Esophagus squamous epithelium (tissue), 4 donors: Measurements from ENCODE around the gene SLC47A2.

Experiments
- POLR2A ChIP-seq, 4 donors: fragments of 450-650 bp; IDR thresholded peaks; one replicate each; pipeline ENCODE4 v1.6.1; 2017; ENCODE audit warnings: antibody characterized with exemption in 4 of 4, mild to moderate bottlenecking in 4 of 4, moderate library complexity in 3 of 4
- TF ChIP-seq, protein P1 (sequence below), 6 experiments: fragments of 450-650 bp in 4 of 6; fragments of 200-600 bp in 2 of 6; sonication (generic) in 2 of 6; IDR thresholded peaks; one replicate each; pipeline ENCODE4 v1.5.1; 2016 to 2019; ENCODE audit warnings: antibody characterized with exemption in 6 of 6, mild to moderate bottlenecking in 4 of 6, moderate library complexity in 4 of 6

DNA sequence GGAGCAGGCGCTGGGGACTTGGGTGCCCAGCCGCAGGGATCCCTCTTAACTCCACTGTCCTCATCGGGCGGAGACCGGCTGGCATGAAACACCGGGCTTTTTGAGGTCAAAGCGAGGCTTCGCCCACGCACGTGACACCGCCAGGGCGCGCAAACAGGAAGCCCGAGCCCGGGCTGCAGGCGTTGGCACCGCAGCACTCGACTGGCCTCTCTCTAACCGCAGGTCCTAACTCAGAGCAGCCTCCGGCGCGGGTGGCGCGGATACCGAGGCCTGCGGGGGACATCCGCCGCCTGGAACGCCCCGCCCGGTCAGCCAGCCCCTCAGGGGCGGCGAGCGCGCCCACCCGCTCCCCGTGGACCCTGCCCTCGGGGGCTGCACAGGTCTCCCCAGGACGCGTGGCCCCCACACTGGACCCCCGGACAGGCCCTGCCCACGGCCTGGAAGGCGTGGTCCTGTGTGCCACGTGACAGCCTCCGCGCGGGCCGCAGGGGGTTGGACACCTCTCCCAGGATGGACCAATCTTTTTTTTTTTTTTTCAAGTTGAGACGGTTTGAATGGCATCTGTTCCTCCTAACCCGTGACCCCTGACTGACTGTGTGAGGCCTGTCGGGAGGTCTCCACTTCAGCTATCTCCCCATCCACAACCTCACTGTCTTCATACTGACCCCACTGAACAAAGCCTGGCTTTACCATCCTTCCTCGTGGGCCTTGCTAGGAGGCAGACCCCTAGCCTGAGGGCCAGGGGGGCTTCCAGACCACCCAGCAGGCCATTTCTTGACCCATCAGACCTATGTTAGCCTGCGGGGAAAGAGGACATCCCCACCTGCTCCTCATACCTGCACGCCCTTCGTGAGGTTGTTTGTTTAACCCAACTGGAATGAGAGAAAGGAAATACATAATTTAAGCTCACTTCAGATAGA is 8.4 kb upstream of the SLC47A2 start:
- TF ChIP-seq POLR2A (IDR thresholded peaks at IDR 0.05), result no peak
- TF ChIP-seq, protein P1, sequence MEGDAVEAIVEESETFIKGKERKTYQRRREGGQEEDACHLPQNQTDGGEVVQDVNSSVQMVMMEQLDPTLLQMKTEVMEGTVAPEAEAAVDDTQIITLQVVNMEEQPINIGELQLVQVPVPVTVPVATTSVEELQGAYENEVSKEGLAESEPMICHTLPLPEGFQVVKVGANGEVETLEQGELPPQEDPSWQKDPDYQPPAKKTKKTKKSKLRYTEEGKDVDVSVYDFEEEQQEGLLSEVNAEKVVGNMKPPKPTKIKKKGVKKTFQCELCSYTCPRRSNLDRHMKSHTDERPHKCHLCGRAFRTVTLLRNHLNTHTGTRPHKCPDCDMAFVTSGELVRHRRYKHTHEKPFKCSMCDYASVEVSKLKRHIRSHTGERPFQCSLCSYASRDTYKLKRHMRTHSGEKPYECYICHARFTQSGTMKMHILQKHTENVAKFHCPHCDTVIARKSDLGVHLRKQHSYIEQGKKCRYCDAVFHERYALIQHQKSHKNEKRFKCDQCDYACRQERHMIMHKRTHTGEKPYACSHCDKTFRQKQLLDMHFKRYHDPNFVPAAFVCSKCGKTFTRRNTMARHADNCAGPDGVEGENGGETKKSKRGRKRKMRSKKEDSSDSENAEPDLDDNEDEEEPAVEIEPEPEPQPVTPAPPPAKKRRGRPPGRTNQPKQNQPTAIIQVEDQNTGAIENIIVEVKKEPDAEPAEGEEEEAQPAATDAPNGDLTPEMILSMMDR (IDR thresholded peaks at IDR 0.05), result no peak
